GM12891 (cell line): Measurements from ENCODE around the gene SF3B5.

ENCODE experiments used
- DNase-seq: peaks from one replicate; pipeline ENCODE4 v3.0.0; 2011; ENCODE audit warnings: low spot score; ENCODE audit not compliant: insufficient read length
- FAIRE-seq: peaks from 2 replicates; lab custom pipeline; 2011; peaks lifted over from hg19 to GRCh38; lab: Jason Lieb, UNC
- PAX5 ChIP-seq: IDR thresholded peaks from 2 replicates; pipeline ENCODE4 v1.6.1; 2011; ENCODE audit warnings: low read length, moderate library complexity, mild to moderate bottlenecking; ENCODE audit not compliant: insufficient read depth, severe bottlenecking
- POLR2A ChIP-seq: IDR thresholded peaks from 2 replicates; pipeline ENCODE4 v1.6.1; 2011; ENCODE audit warnings: low read depth, low read length, control low read depth
- POLR2AphosphoS5 ChIP-seq: IDR thresholded peaks from 2 replicates; pipeline ENCODE4 v1.6.1; 2011; ENCODE audit warnings: low read depth, low read length, control low read depth
- POU2F2 ChIP-seq: IDR thresholded peaks from 2 replicates; pipeline ENCODE4 v1.6.1; 2011; ENCODE audit warnings: low read depth, mild to moderate bottlenecking, control low read depth, low read length, moderate library complexity
- SPI1 ChIP-seq: IDR thresholded peaks from 2 replicates; pipeline ENCODE4 v1.6.1; 2011; ENCODE audit warnings: low read depth, low read length, control low read depth
- TAF1 ChIP-seq: IDR thresholded peaks from 2 replicates; pipeline ENCODE4 v1.6.1; 2011; ENCODE audit warnings: low read depth, low read length, control low read depth

Gene SF3B5

GRCh38 chr6:144110210-144110609 is 14.8 kb upstream of the SF3B5 start:
- DNase-seq (no peak), FAIRE-seq (no peak)
- TF ChIP-seq SPI1 (no peak), POLR2A (no peak), PAX5 (no peak), TAF1 (no peak), POU2F2 (no peak), POLR2AphosphoS5 (no peak)

GRCh38 chr6:144106206-144106605 is 10.8 kb upstream of the SF3B5 start:
- DNase-seq, result no peak
- TF ChIP-seq POLR2A, result no peak
- TF ChIP-seq TAF1, result no peak
- no peak for TF ChIP-seq POU2F2
- TF ChIP-seq PAX5, result no peak
- TF ChIP-seq SPI1, result no peak
- no peak for TF ChIP-seq POLR2AphosphoS5
- peak; percentile 5 for FAIRE-seq

- TF ChIP-seq SPI1 (no peak), PAX5 (no peak), POLR2A (no peak), POLR2AphosphoS5 (no peak), TAF1 (no peak), POU2F2 (no peak)
- DNase-seq (no peak), FAIRE-seq (peak; percentile 66)
Observed at GRCh38 chr6:144104898-144105487, 9.6 kb upstream of the SF3B5 start.

- TF ChIP-seq POU2F2 (no peak), PAX5 (no peak), POLR2A (no peak), SPI1 (no peak), POLR2AphosphoS5 (no peak), TAF1 (no peak)
- FAIRE-seq, result peak; percentile 51
- DNase-seq, result no peak
Observed at GRCh38 chr6:144104488-144104887, 9.1 kb upstream of the SF3B5 start.

- FAIRE-seq (no peak), DNase-seq (no peak)
- TF ChIP-seq POU2F2 (no peak), POLR2A (no peak), PAX5 (no peak), TAF1 (no peak), POLR2AphosphoS5 (no peak), SPI1 (no peak)
Observed at GRCh38 chr6:144103026-144103563, 7.7 kb upstream of the SF3B5 start.

GRCh38 chr6:144098993-144099392 is 3.6 kb upstream of the SF3B5 start:
- TF ChIP-seq POU2F2, result no peak
- TF ChIP-seq POLR2A, result no peak
- no peak for TF ChIP-seq PAX5
- no peak for TF ChIP-seq POLR2AphosphoS5
- TF ChIP-seq TAF1, result no peak
- no peak for TF ChIP-seq SPI1
- no peak for FAIRE-seq
- no peak for DNase-seq

- no peak for DNase-seq
- no peak for FAIRE-seq
- no peak for TF ChIP-seq SPI1
- TF ChIP-seq POLR2AphosphoS5, result no peak
Observed at GRCh38 chr6:144094731-144095133, 641 bp downstream of the SF3B5 start.

- FAIRE-seq (no peak), DNase-seq (no peak)
- no peak for TF ChIP-seq POU2F2
- no peak for TF ChIP-seq POLR2A
- no peak for TF ChIP-seq PAX5
- no peak for TF ChIP-seq TAF1
- no peak for TF ChIP-seq SPI1
- TF ChIP-seq POLR2AphosphoS5, result no peak
Observed at GRCh38 chr6:144093658-144094057, 1.7 kb downstream of the SF3B5 start.

GRCh38 chr6:144093236-144093635 is 2.1 kb downstream of the SF3B5 start:
- TF ChIP-seq POLR2AphosphoS5 (no peak), SPI1 (no peak), PAX5 (no peak), POLR2A (no peak), POU2F2 (no peak), TAF1 (no peak)
- DNase-seq, result no peak
- FAIRE-seq, result no peak

GRCh38 chr6:144090384-144090783 is 5.0 kb downstream of the SF3B5 start:
- no peak for FAIRE-seq
- TF ChIP-seq POLR2AphosphoS5, result no peak
- no peak for TF ChIP-seq TAF1
- no peak for TF ChIP-seq SPI1
- TF ChIP-seq POU2F2, result no peak
- TF ChIP-seq PAX5, result no peak
- no peak for TF ChIP-seq POLR2A
- DNase-seq, result no peak
